Eye (tissue), 1 donor: ENCODE measurements around the gene MYO1H.
"Not testable (repeated sequence)": the region's sequence is repeated elsewhere in the genome, so short reads cannot be mapped to it uniquely, and the experiment has no call there.

Experiments used
- DNase-seq: peaks from one replicate; pipeline ENCODE4 v3.0.0-alpha.2; 2015

The MYO1H gene, protein sequence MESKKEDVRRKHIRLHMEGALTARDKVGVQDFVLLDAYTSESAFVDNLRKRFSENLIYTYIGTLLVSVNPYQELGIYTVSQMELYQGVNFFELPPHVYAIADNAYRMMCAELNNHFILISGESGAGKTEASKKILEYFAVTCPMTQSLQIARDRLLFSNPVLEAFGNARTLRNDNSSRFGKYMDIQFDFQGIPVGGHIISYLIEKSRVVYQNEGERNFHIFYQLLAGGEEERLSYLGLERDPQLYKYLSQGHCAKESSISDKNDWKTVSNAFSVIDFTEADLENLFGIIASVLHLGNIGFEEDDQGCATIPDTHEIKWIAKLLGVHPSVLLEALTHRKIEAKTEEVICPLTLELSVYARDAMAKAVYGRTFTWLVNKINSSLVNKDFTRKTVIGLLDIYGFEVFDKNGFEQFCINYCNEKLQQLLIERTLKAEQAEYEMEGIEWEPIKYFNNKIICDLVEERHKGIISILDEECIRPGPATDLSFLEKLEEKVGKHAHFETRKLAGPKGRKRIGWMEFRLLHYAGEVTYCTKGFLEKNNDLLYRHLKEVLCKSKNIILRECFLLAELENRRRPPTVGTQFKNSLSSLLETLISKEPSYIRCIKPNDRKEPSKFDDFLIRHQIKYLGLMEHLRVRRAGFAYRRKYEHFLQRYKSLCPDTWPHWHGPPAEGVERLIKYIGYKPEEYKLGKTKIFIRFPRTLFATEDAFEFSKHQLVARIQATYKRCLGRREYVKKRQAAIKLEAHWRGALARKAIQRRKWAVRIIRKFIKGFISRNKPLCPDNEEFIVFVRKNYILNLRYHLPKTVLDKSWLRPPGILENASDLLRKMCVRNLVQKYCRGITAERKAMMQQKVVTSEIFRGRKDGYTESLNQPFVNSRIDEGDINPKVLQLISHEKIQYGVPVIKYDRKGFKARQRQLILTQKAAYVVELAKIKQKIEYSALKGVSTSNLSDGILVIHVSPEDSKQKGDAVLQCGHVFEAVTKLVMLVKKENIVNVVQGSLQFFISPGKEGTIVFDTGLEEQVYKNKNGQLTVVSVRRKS

GRCh38 chr12:109347589-109347988 is at the start of gene MYO1H:
Gene MYO1H (plus strand): TSS chr12:109347900. CDS start chr12:109347961, 61 bp downstream.
- DNase-seq = no peak

DNA sequence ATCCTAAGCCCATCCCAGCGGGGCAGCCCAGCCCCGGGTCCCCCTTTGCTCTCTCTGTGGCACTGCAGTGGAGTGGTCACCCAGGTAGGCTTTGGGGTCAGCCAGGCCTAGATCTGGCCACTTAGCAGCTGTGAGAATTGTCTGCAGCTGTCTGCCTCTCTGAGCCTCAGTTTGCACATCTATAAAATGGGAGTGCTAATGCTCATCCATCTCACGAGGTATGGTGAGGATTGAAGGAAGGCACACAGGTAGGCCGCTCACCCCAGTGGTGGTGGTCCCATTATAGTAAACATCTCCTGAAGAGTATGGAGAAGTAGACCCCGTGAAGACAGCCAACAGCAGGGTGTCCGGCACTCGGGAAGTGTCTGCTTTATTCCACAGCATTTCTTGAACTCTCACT is 47.9 kb upstream of the MYO1H start:
- no peak for DNase-seq

- no peak for DNase-seq
These were observed 46.0 kb upstream of the MYO1H start for GRCh38 chr12:109301643-109302168.

GRCh38 chr12:109302358-109302757 is 45.3 kb upstream of the MYO1H start:
- peak; percentile 55 for DNase-seq

GRCh38 chr12:109302770-109303169 is 44.9 kb upstream of the MYO1H start:
- no peak for DNase-seq

DNA sequence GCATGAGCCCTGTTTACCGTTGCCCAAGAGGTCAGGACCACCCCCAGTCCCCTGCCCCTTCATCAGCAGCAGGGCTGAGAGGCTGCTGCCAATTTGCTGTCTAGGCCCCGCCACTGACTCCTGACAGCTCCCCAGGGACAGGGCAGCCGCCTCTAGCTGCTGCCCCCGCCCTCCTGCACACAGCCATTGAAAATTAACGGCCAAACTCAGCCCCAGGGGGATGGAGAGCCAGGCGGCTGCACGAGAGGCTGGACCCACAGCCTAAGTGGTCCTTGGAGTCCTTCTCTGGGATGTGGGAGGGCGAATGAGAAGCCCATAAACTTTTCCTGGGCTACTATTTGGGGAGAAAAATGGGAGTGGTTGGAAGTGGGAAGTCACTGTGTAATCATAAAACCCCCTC is 43.2 kb upstream of the MYO1H start:
- peak; percentile 75 for DNase-seq

- no peak for DNase-seq
These were observed 42.2 kb upstream of the MYO1H start for GRCh38 chr12:109305547-109305946.

GRCh38 chr12:109307051-109307450 is 40.6 kb upstream of the MYO1H start:
- peak; percentile 81 for DNase-seq

DNA sequence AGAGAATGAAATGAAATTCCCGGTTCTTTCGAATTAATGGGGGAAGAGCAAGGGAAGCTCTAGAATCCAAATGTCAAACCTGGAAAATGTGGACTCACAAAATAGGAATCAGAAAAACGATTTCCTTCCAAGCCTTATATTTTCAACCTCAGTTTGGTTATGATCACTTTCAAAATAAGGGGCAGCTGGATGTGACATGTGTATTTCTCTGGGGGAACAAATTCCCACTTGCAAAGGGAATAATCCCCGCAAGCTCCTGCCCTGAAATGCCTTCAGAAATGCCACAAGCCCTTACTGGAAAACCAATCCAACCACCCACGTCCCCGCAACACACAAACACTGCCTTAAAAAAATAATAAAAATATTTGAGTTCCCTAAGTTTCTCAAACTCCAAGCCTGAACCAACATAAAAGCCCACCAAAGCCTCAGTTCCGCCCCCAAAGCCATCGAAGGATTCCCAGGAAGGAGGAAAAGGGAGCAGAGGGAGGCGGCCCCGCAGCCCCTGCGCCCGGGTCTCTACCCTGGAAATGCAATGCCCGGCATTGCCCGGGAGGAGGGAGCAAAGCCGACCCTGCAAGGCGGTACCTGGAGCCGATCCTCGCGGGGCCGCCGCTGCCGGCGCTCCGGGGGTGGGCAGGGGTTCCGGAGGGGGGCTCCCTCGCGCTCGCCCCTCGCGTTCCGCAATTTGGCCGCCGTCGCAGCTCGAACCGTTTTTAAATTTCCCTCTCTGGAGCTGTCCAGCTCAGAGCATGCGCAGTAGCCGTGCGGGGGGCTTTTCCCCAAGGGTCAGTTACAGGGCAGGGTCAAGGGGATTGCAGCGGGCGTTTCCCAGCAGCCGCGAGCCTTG is 38.9 kb upstream of the MYO1H start, which contains the start of gene FOXN4:
Gene FOXN4, minus strand, starts transcription at position 751 of the 847 bp plus-strand sequence. CDS start 963 bp downstream, outside the sequence.
- peak; percentile 90 for DNase-seq

DNA sequence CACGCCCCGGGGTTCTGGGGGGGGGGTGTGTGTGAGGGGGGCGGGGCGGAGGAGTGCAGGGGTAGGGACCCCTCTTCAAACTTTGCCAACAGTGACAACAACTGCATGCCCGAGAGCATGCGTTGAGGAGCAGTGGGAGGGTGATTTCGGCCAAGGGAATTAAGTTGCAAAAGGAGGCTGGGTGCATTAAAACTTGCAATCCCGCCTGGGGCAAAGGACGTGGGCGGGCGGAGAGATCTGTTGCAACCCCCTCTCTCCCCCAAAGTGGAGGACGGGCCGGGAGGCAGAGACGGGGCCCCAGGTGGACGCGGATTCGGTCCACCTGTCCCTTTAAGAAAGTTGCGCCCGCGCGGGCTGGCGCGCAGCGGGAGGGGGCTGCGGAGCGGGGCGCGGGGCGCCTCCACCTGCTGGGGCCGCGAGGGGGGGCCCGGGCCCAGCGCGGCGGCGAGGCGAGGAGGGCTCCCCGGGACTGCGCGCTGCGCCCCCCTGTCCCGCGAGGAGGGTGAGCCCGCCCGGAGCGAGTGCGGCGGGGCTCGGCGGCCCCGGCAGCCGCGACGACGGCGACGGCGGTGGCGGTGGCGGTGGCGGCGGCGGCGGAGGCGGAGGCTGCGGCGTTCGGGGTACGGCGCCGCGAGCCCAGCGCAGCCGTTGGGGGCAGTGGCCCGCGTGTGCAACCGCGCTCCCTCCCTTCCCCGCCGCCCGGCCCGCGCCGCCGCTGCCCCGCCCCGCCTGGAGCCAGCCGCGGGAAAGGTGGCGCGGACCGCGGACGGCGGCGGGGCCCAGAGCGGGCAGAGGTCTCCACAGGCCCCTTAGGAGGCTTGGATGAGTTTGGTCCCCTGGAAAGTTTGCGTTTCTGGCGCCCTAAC is 38.1 kb upstream of the MYO1H start:
- no peak for DNase-seq

GRCh38 chr12:109310247-109311125 is 37.2 kb upstream of the MYO1H start:
- peak; percentile 67 for DNase-seq

DNA sequence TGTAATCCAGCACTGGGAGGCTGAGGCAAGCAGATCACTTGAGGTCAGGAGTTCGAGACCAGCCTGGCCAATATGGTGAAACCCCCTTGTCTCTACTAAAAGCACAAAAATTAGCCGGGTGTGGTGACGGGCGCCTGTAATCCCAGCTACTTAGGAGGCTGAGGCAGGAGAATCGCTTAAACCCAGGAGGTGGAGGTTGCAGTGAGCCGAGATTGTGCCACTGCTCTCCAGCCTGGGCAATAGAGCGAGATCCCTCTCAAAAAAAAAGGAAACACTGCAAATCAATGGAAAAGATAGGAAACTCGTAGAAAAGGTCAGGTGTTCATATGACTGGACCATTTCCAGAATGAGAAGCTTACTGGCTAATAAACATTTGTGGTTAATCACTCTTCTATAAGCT is 26.4 kb upstream of the MYO1H start:
- not testable (repeated sequence) for DNase-seq

- DNase-seq = no peak
These were observed 18.7 kb upstream of the MYO1H start for GRCh38 chr12:109329003-109329402.

DNA sequence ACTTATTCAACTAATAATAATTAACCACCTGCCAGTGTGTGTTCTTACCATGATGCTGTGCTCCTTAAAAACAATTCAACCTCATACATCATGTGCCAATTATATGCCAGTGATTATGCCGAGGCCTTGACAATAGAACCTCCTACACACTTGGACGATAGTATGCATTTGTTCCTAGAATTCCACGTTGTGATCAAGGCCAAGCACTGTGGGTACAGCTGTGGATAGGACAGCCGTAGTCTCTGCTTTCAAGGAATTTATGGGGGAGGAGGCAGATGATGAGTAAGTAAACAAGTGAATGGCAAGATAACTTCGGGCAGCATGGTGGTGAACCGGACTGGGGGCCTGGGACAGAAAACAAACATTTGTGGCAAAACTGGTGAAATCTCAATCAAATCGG is 18.0 kb upstream of the MYO1H start:
- peak; percentile 66 for DNase-seq

DNA sequence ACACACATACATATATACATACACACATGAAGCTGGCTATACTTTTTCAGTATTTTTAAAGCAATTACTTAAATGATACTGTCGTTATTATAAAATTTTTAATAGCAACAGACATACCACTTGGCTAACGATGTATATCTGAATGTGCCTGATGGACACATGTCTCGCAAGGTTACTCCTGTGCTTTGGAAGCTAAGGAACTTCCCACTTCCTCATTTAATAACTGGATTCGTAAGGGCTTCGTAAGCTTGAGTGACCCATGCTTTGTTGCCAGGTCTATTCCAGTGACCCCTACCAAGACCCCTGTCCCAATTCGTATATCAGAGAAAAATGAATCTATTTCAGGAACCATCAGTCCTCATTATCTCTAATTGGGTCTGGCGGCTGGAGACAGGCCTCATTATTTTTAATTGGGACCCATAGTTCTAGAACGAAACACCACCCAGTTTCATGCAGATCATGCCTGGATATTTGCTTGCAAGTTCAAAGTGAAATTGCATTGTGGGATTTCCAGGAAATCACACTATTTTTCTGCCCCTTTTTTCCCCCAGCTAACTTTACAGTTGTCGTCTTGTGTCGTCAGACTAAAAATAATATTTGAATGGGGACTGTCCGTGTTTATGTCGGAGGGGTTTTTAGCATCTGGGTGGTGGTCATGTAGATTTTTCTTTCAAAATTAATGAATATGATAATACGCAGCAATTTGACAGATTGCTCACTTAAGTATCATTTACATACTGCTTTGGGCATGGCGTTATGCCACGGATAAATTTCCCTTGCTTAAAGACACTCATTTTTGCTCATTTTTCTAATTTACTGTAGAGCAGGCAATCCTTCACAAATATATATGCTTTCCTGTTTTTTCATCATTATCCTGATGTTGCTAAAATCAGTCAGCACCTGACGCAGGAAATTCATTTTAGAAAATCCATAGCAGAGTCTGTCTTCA is 17.1 kb upstream of the MYO1H start:
- DNase-seq = peak; percentile 95

DNA sequence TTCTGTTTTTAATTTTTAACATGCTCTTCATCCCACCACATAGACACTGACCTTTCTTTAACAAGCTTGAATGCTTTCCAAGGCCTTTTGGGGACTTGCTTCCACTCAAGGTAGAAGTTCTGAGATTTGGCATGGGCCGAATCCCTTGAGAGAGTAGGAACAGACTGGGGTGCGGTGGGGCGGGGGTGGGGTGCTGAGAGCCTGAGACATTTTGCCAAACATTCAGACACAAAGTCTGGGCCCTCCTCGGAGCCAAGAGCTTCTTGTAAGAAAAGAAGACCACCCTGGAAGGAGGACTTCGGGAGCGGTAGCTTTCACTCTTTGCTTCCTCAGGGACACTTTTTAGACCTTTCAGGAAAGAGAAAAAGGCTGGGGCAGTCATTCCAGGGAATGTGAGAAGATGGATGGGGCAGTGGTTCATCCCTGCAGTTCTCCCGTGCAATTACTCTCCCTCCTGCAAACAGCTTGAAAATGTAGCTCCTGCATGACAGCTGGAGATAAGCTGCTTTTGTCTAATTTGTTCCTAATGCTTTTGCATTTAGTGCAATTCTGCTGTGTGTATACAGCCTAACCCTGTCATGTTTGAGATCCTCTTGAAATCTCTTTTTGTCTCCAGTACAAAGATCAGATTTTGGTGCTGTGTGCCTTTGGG is 16.3 kb upstream of the MYO1H start:
- peak; percentile 61 for DNase-seq

DNA sequence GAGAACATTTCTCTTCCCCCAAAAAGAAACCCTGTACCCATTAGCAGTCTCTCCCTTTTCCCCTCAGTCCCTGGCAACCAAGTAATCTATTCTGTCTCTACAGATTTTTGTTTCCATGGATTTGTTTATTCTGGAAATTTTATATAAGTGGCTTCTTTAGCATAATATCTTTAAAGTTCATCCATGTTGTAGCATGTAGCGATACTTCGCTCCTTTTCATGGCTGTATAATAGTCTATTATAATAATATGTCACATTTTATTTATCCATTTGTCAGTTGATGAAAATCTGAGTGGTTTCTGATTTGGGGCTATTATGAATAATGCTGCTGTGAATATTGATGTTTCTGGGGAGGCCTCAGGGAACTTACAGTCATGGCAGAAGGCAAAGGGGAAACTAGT is 12.8 kb upstream of the MYO1H start:
- no peak for DNase-seq

DNA sequence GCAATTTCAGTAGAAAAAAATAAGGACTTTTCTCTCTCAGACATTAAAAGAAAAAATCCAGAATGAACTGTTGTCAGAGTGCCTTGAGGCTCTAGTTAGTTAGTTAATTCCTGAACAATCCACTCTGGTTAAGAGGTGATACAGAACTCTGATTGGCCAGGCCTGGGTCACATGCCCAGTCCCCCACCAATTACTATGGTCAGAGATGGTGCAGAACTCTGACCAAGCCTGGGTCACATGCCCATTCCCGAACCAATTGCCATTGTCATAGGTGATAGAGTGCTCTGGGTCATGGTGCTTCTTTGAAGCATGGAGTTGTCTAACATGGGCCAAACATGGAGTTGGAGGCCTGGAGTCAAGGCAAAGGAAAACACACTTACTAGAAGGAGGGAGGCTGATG is 11.1 kb upstream of the MYO1H start:
- DNase-seq = no peak
